H1 (cell line): ENCODE measurements around the gene SCGN. TPM values are rescaled to one million over a fixed set of nuclear protein-coding genes. Genes with fewer than 3 reads are reported as not detected.

Source experiments
- CTCF ChIA-PET: fragments of 300-600 bp; sonication (Branson Sonifier 250); formaldehyde crosslinking; loops from one replicate; lab custom pipeline; 2021; ENCODE audit not compliant: partially characterized antibody; lab: Charles Lee
- POLR2A ChIA-PET: fragments of 300-600 bp; sonication (Branson Sonifier 250); formaldehyde crosslinking; loops from one replicate; lab custom pipeline; 2021; ENCODE audit warnings: inconsistent platforms; ENCODE audit not compliant: partially characterized antibody; lab: Charles Lee
- DNase-seq, 2 experiments: peaks; one replicate each; pipeline versions ENCODE4 v3.0.0 to v3.0.0-alpha.2; 2010 to 2022; ENCODE audit warnings: low spot score in 2 of 2, low read depth in 1 of 2, mixed read lengths in 1 of 2
- FAIRE-seq: peaks from 2 replicates; lab custom pipeline; 2011; peaks lifted over from hg19 to GRCh38; lab: Jason Lieb, UNC
- H2AFZ ChIP-seq: 2 replicates; pipeline ENCODE4 v1.8.1; 2012; ENCODE audit warnings: low read length, inconsistent platforms
- H2AK5ac ChIP-seq: 2 replicates; pipeline ENCODE4 v1.6.1; 2013; ENCODE audit warnings: low read depth, low read length
- H2BK120ac ChIP-seq: replicated peaks from 2 replicates; pipeline ENCODE3; 2013; ENCODE audit warnings: low read depth, low read length, inconsistent platforms
- H2BK12ac ChIP-seq: 2 replicates; pipeline ENCODE4 v1.6.1; 2013; ENCODE audit warnings: low read depth, low read length
- H2BK15ac ChIP-seq: 2 replicates; pipeline ENCODE4 v1.6.1; 2013; ENCODE audit warnings: low read length
- H2BK20ac ChIP-seq: 2 replicates; pipeline ENCODE4 v1.6.1; 2013; ENCODE audit warnings: low read length
- H2BK5ac ChIP-seq: 2 replicates; pipeline ENCODE4 v1.6.1; 2013; ENCODE audit warnings: low read depth, low read length
- H3K14ac ChIP-seq: 2 replicates; pipeline ENCODE4 v1.6.1; 2013; ENCODE audit warnings: inconsistent platforms; ENCODE audit not compliant: insufficient read length
- H3K18ac ChIP-seq: 2 replicates; pipeline ENCODE4 v1.6.1; 2013; ENCODE audit warnings: low read length; ENCODE audit errors: extremely low read depth
- H3K23ac ChIP-seq: 2 replicates; pipeline ENCODE4 v1.6.1; 2013; ENCODE audit warnings: inconsistent platforms; ENCODE audit not compliant: insufficient read length
- H3K23me2 ChIP-seq: 2 replicates; pipeline ENCODE4 v1.6.1; 2013; ENCODE audit warnings: low read depth, low read length
- H3K27ac ChIP-seq: 2 replicates; pipeline ENCODE4 v1.6.1; 2011; ENCODE audit warnings: low read depth, low read length, inconsistent platforms
- H3K27me3 ChIP-seq, 4 experiments: replicated peaks in 1 of 4; 1 replicate in 1 of 4; 2 replicates in 3 of 4; pipeline versions ENCODE4 v1.6.1 to v1.8.1; 2011 to 2013; ENCODE audit warnings: low read length in 3 of 4, mild to moderate bottlenecking in 3 of 4, inconsistent platforms in 2 of 4, mixed read lengths in 2 of 4, moderate library complexity in 1 of 4; ENCODE audit not compliant: control insufficient read depth in 3 of 4, insufficient read depth in 3 of 4; ENCODE audit errors: extremely low read depth in 1 of 4
- H3K36me3 ChIP-seq, 4 experiments: 2 replicates each; pipeline versions ENCODE4 v1.6.1 to v1.8.1; 2011 to 2013; ENCODE audit warnings: mild to moderate bottlenecking in 4 of 4, low read length in 3 of 4, moderate library complexity in 2 of 4, control low read depth in 1 of 4, inconsistent platforms in 1 of 4; ENCODE audit not compliant: insufficient read depth in 4 of 4, control insufficient read depth in 2 of 4
- H3K4ac ChIP-seq: replicated peaks from 2 replicates; pipeline ENCODE3; 2013; ENCODE audit warnings: low read length, low read depth, mixed read lengths, inconsistent platforms; ENCODE audit not compliant: insufficient read length
- H3K4me1 ChIP-seq, 4 experiments: replicated peaks in 1 of 4; 1 replicate in 1 of 4; 2 replicates in 3 of 4; pipeline versions ENCODE4 v1.6.1 to v1.8.1; 2011 to 2013; ENCODE audit warnings: low read length in 3 of 4, inconsistent platforms in 2 of 4, mixed read lengths in 1 of 4; ENCODE audit not compliant: insufficient read depth in 4 of 4, control insufficient read depth in 3 of 4
- H3K4me2 ChIP-seq, 2 experiments: 2 replicates each; pipeline versions ENCODE4 v1.6.1 to v1.8.1; 2011 to 2013; ENCODE audit warnings: low read depth in 2 of 2, low read length in 2 of 2, control low read depth in 1 of 2, inconsistent platforms in 1 of 2, mild to moderate bottlenecking in 1 of 2; ENCODE audit not compliant: insufficient read depth in 1 of 2
- H3K4me3 ChIP-seq, 4 experiments: fragments of 200-600, 300-600 bp in 1 of 4; sonication (generic), shearing (Covaris generic), sonication (Bioruptor Twin) in 1 of 4; 2 replicates each; pipeline versions ENCODE4 v1.5.1 to v1.8.1; 2011 to 2016; ENCODE audit warnings: low read length in 4 of 4, low read depth in 3 of 4, control low read depth in 2 of 4, inconsistent platforms in 2 of 4, mild to moderate bottlenecking in 2 of 4, mixed read lengths in 1 of 4, moderate library complexity in 1 of 4; ENCODE audit not compliant: insufficient read depth in 2 of 4; ENCODE audit errors: extremely low read depth in 1 of 4
- H3K56ac ChIP-seq: replicated peaks from 2 replicates; pipeline ENCODE3; 2013; ENCODE audit warnings: low read depth, mild to moderate bottlenecking, mixed read lengths, low read length, inconsistent platforms; ENCODE audit not compliant: insufficient read length
- H3K79me1 ChIP-seq: 2 replicates; pipeline ENCODE4 v1.6.1; 2013; ENCODE audit warnings: low read depth, low read length, control low read depth
- H3K79me2 ChIP-seq, 2 experiments: 2 replicates each; pipeline versions ENCODE4 v1.6.1 to v1.8.1; 2012 to 2013; ENCODE audit warnings: low read length in 2 of 2, mild to moderate bottlenecking in 2 of 2, inconsistent platforms in 1 of 2; ENCODE audit not compliant: insufficient read depth in 2 of 2, control insufficient read depth in 1 of 2
- H3K9ac ChIP-seq, 4 experiments: replicated peaks in 1 of 4; 1 replicate in 1 of 4; 2 replicates in 3 of 4; pipeline versions ENCODE4 v1.6.1 to v1.8.1; 2011 to 2013; ENCODE audit warnings: low read depth in 3 of 4, low read length in 3 of 4, control low read depth in 2 of 4, mild to moderate bottlenecking in 2 of 4, moderate library complexity in 2 of 4, inconsistent platforms in 1 of 4; ENCODE audit errors: extremely low read depth in 1 of 4
- H3K9me3 ChIP-seq, 2 experiments: 2 replicates each; pipeline versions ENCODE4 v1.6.1 to v1.8.1; 2012 to 2013; ENCODE audit warnings: mild to moderate bottlenecking in 2 of 2, moderate library complexity in 2 of 2, control low read depth in 1 of 2, inconsistent platforms in 1 of 2, low read depth in 1 of 2, low read length in 1 of 2, mixed read lengths in 1 of 2; ENCODE audit not compliant: insufficient read depth in 2 of 2
- H4K20me1 ChIP-seq, 2 experiments: replicated peaks in 1 of 2; 2 replicates each; pipeline versions ENCODE3 to v1.8.1; 2011 to 2013; ENCODE audit warnings: inconsistent platforms in 2 of 2, low read length in 2 of 2, mild to moderate bottlenecking in 1 of 2; ENCODE audit not compliant: insufficient read depth in 2 of 2, control insufficient read depth in 1 of 2
- H4K5ac ChIP-seq: 2 replicates; pipeline ENCODE4 v1.6.1; 2013; ENCODE audit warnings: low read length, low read depth, mixed read lengths, inconsistent platforms; ENCODE audit not compliant: insufficient read length
- H4K8ac ChIP-seq: 2 replicates; pipeline ENCODE4 v1.8.0; 2013; ENCODE audit warnings: mild to moderate bottlenecking, moderate library complexity, low read length, inconsistent platforms; ENCODE audit not compliant: insufficient read depth; ENCODE audit errors: extremely low read depth
- H4K91ac ChIP-seq: replicated peaks from 2 replicates; pipeline ENCODE3; 2013; ENCODE audit warnings: low read length, mixed read lengths, inconsistent platforms; ENCODE audit not compliant: insufficient read length
- SIX5 ChIP-seq: IDR thresholded peaks from 2 replicates; pipeline ENCODE4 v1.6.1; 2011; ENCODE audit warnings: mild to moderate bottlenecking, low read depth, low read length
- WGBS, 2 experiments: shearing (Covaris generic) in 1 of 2; methylation state at CpG; one replicate each; pipeline versions ENCODE4 v1.1.6 to v1.1.7; 2013 to 2015; ENCODE audit warnings: low lambda C conversion rate in 2 of 2, mixed read lengths in 2 of 2, inconsistent platforms in 1 of 2, low coverage in 1 of 2, missing lambda C conversion rate in 1 of 2; ENCODE audit not compliant: insufficient replicate concordance in 2 of 2, insufficient coverage in 1 of 2, insufficient read length in 1 of 2; ENCODE audit errors: extremely low coverage in 1 of 2, missing lambda C conversion rate in 1 of 2; 5-methylcytosine and 5-hydroxymethylcytosine counted together
- polyA plus RNA-seq, 7 experiments: library from polyadenylated mRNA; depleted of rRNA in 3 of 7; stranded (reverse) in 5 of 7; unstranded in 2 of 7; fragments of >200 nt in 5 of 7; fragments of 200-250 nt in 2 of 7; gene quantifications; 1 replicate in 5 of 7; 2 replicates in 1 of 7; 4 replicates in 1 of 7; pipeline versions ENCODE4 v1.2.1 to v1.2.3, GENCODE V29; 2011 to 2013; ENCODE audit warnings: missing spikeins in 2 of 7, mixed read lengths in 2 of 7
- total RNA-seq: library from RNA; stranded (reverse); fragmentation: NEBNext Ultra II Directional; extraction: Animal tissue kit (Norgen Biotek cat#: 25700); gene quantifications from 2 replicates; pipeline ENCODE4 v1.2.1, GENCODE V29; 2021

The SCGN gene
- total and polyA plus RNA-seq, 2 of the 8 experiments (the other 6 are each of a cell fraction or from before 2014, with no cell fraction given): not detected

GRCh38 chr6:25615471-25615870, 36.5 kb upstream of the SCGN start:
- H3K79me1 ChIP-seq: no peaks in the 10 kb centered on the region
- no peak overlapping the region for H2BK120ac ChIP-seq
- no peak overlapping the region for H3K9ac ChIP-seq
- no peak overlapping the region for H3K18ac ChIP-seq
- TF ChIP-seq SIX5: no peak
- no peak overlapping the region for H3K14ac ChIP-seq
- no peak overlapping the region for H4K8ac ChIP-seq
- no peak overlapping the region for H2AFZ ChIP-seq
- no peak overlapping the region for H3K23ac ChIP-seq
- ChIA-PET POLR2A (no interaction called here), CTCF (interaction anchor here (0.6 to 2.8 kb wide), 4 partner anchors 9 to 639 kb away, joined by 3 to 6 read pairs (median 4); no protein-coding TSS in a partner anchor)
- H3K4ac ChIP-seq: no peak overlapping the region
- no peak overlapping the region for H3K4me2 ChIP-seq
- H3K4me3 ChIP-seq: no peak overlapping the region
- no peaks in the 10 kb centered on the region for H3K23me2 ChIP-seq
- FAIRE-seq (no peak), DNase-seq (no peak)
- H3K56ac ChIP-seq: no peak overlapping the region
- H3K79me2 ChIP-seq: no peaks in the 10 kb centered on the region
- no peaks in the 10 kb centered on the region for H3K9me3 ChIP-seq
- peaks cover 0 to 1% (median 0%) of the 10 kb centered on the region in 4 experiments; a peak in 1 of 7 replicates for H3K27me3 ChIP-seq
- H4K20me1 ChIP-seq: no peaks in the 10 kb centered on the region
- no peak overlapping the region for H2BK15ac ChIP-seq
- H2BK20ac ChIP-seq: no peak overlapping the region
- H3K27ac ChIP-seq: no peak overlapping the region
- no peak overlapping the region for H2AK5ac ChIP-seq
- WGBS, 2 experiments: 89% methylated on average over 1 of the region's 1 CpG; no CpG with 5 or more reads in 1 of the 2 experiments
- H4K5ac ChIP-seq: no peak overlapping the region
- H3K36me3 ChIP-seq: peaks cover 0 to 4% (median 1%) of the 10 kb centered on the region in 4 experiments; a peak in 3 of 8 replicates
- H2BK12ac ChIP-seq: no peak overlapping the region
- H3K4me1 ChIP-seq: no peaks in the 10 kb centered on the region
- H2BK5ac ChIP-seq: no peak overlapping the region
- H4K91ac ChIP-seq: no peak overlapping the region
